Neural cell (in vitro differentiated cells): ENCODE data around the gene VSIG8. TPM values are rescaled to one million over a fixed set of nuclear protein-coding genes. Genes with fewer than 3 reads are reported as not detected.

Experiments
- H2AFZ ChIP-seq: fragments of 200-600, 300-800 bp; sonication (generic), shearing (Covaris generic); 2 replicates; pipeline ENCODE4 v1.6.0; 2014; ENCODE audit warnings: low read depth, mild to moderate bottlenecking, antibody characterized with exemption, low read length, moderate library complexity
- H3F3A ChIP-seq: fragments of 200-600 bp; shearing (Covaris generic); 2 replicates; pipeline ENCODE4 v1.6.1; 2016; ENCODE audit warnings: mild to moderate bottlenecking, moderate library complexity, mixed read lengths, antibody characterized with exemption, low read length; ENCODE audit not compliant: insufficient read depth, poor library complexity, severe bottlenecking
- H3K27ac ChIP-seq: fragments of 200-600, 300-800 bp; sonication (generic), shearing (Covaris generic); 2 replicates; pipeline ENCODE4 v1.5.1; 2014; ENCODE audit warnings: mild to moderate bottlenecking, low read length, moderate library complexity
- H3K27me3 ChIP-seq: fragments of 300-800, 200-600 bp; sonication (generic), shearing (Covaris generic); 2 replicates; pipeline ENCODE4 v1.6.0; 2014; ENCODE audit warnings: mild to moderate bottlenecking, low read depth, low read length, moderate library complexity; ENCODE audit not compliant: insufficient read depth
- H3K36me3 ChIP-seq: fragments of 300-800, 200-600 bp; sonication (generic), shearing (Covaris generic); 2 replicates; pipeline ENCODE4 v1.5.1; 2014; ENCODE audit warnings: mild to moderate bottlenecking, antibody characterized with exemption, low read length, moderate library complexity; ENCODE audit not compliant: insufficient read depth
- H3K4me2 ChIP-seq: fragments of 300-800, 200-600 bp; sonication (generic), shearing (Covaris generic); 2 replicates; pipeline ENCODE4 v1.6.0; 2014; ENCODE audit warnings: mild to moderate bottlenecking, low read length
- H3K4me3 ChIP-seq: fragments of 300-800, 200-600 bp; sonication (generic), shearing (Covaris generic); 2 replicates; pipeline ENCODE4 v1.5.1; 2014; ENCODE audit warnings: mild to moderate bottlenecking, low read length, moderate library complexity
- H3K79me2 ChIP-seq: fragments of 200-600 bp; shearing (Covaris generic); replicated peaks from 2 replicates; pipeline ENCODE4 v1.6.0; 2014; ENCODE audit warnings: mild to moderate bottlenecking, low read length, moderate library complexity; ENCODE audit not compliant: insufficient read depth
- H3K9ac ChIP-seq: fragments of 300-800, 200-600 bp; sonication (generic), shearing (Covaris generic); 2 replicates; pipeline ENCODE4 v1.6.1; 2016; ENCODE audit warnings: mild to moderate bottlenecking, low read length, mixed read lengths
- H3K9me2 ChIP-seq: fragments of 200-600 bp; shearing (Covaris generic); 2 replicates; pipeline ENCODE4 v1.6.1; 2016; ENCODE audit warnings: mild to moderate bottlenecking, low read length, mixed read lengths; ENCODE audit not compliant: insufficient read depth
- H3K9me3 ChIP-seq: fragments of 200-600, 300-800 bp; sonication (generic), shearing (Covaris generic); 2 replicates; pipeline ENCODE4 v1.6.1; 2016; ENCODE audit warnings: mild to moderate bottlenecking, mixed run types, low read length, moderate library complexity, mixed read lengths
- H4K20me1 ChIP-seq: fragments of 200-600 bp; shearing (Covaris generic); 2 replicates; pipeline ENCODE4 v1.6.1; 2016; ENCODE audit warnings: mild to moderate bottlenecking, mixed run types; ENCODE audit not compliant: insufficient read depth
- EP300 ChIP-seq: fragments of 450-650 bp; conservative IDR thresholded peaks from 2 replicates; pipeline ENCODE4 v1.6.1; 2014; ENCODE audit warnings: antibody characterized with exemption, mild to moderate bottlenecking, moderate library complexity; ENCODE audit not compliant: poor library complexity, severe bottlenecking
- EZH2 ChIP-seq: fragments of 200-600, 300-800 bp; shearing (Covaris generic), sonication (generic); IDR thresholded peaks from 2 replicates; pipeline ENCODE4 v1.6.1; 2014; ENCODE audit warnings: antibody characterized with exemption, low read length, borderline replicate concordance, mild to moderate bottlenecking; ENCODE audit not compliant: insufficient read depth, poor library complexity, severe bottlenecking
- MXI1 ChIP-seq: fragments of 450-650 bp; conservative IDR thresholded peaks from 2 replicates; pipeline ENCODE4 v1.6.1; 2014; ENCODE audit warnings: antibody characterized with exemption, mild to moderate bottlenecking; ENCODE audit not compliant: poor library complexity, severe bottlenecking
- POLR2AphosphoS5 ChIP-seq: IDR thresholded peaks from 2 replicates; pipeline ENCODE4 v1.6.1; 2012
- RAD21 ChIP-seq: fragments of 450-650 bp; conservative IDR thresholded peaks from 2 replicates; pipeline ENCODE4 v1.6.1; 2014; ENCODE audit warnings: antibody characterized with exemption, mild to moderate bottlenecking, moderate library complexity
- SMC3 ChIP-seq: fragments of 450-650 bp; conservative IDR thresholded peaks from 2 replicates; pipeline ENCODE4 v1.6.1; 2014; ENCODE audit warnings: antibody characterized with exemption, mild to moderate bottlenecking, moderate library complexity; ENCODE audit not compliant: poor library complexity
- TAF1 ChIP-seq: IDR thresholded peaks from 2 replicates; pipeline ENCODE4 v1.6.1; 2012; ENCODE audit warnings: low read depth
- polyA plus RNA-seq: library from polyadenylated mRNA; depleted of rRNA; stranded (reverse); fragments of >200 nt; gene quantifications from 2 replicates; pipeline ENCODE4 v1.2.3, GENCODE V29; 2014
- TF ChIP-seq, protein P1 (sequence below): IDR thresholded peaks from 2 replicates; pipeline ENCODE4 v1.6.1; 2012; ENCODE audit warnings: borderline replicate concordance
- TF ChIP-seq, protein P2 (sequence below): fragments of 450-650 bp; IDR thresholded peaks from 2 replicates; pipeline ENCODE4 v1.5.1; 2014; ENCODE audit warnings: antibody characterized with exemption, mild to moderate bottlenecking, moderate library complexity; ENCODE audit not compliant: poor library complexity, severe bottlenecking

The VSIG8 gene
- polyA plus RNA-seq, 1 donor from 2014 or later, result 0.37 TPM

DNA sequence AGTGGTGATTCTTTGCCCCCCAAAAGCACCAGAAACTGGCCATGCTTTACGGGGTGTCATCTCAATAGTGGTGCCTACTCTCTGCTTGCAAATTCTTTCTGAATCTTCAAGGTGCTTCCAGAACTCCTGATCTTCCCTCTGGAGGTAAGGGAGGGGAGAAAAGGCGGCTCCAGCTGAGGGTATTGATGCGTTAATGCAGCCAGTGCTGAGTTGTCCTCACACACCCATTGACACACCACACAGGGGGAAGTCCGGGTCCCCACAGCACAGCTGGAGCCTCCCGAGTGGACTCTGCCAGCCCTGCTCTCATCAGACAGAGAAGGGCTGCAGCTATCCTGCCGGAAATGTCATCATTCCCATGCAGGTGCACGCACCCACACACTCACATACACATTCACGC lies 1.2 kb downstream of the VSIG8 start:
- TF ChIP-seq RAD21 (no peak), MXI1 (no peak), SMC3 (no peak), EP300 (no peak), POLR2AphosphoS5 (no peak), EZH2 (no peak), TAF1 (no peak)
- TF ChIP-seq, protein P1, sequence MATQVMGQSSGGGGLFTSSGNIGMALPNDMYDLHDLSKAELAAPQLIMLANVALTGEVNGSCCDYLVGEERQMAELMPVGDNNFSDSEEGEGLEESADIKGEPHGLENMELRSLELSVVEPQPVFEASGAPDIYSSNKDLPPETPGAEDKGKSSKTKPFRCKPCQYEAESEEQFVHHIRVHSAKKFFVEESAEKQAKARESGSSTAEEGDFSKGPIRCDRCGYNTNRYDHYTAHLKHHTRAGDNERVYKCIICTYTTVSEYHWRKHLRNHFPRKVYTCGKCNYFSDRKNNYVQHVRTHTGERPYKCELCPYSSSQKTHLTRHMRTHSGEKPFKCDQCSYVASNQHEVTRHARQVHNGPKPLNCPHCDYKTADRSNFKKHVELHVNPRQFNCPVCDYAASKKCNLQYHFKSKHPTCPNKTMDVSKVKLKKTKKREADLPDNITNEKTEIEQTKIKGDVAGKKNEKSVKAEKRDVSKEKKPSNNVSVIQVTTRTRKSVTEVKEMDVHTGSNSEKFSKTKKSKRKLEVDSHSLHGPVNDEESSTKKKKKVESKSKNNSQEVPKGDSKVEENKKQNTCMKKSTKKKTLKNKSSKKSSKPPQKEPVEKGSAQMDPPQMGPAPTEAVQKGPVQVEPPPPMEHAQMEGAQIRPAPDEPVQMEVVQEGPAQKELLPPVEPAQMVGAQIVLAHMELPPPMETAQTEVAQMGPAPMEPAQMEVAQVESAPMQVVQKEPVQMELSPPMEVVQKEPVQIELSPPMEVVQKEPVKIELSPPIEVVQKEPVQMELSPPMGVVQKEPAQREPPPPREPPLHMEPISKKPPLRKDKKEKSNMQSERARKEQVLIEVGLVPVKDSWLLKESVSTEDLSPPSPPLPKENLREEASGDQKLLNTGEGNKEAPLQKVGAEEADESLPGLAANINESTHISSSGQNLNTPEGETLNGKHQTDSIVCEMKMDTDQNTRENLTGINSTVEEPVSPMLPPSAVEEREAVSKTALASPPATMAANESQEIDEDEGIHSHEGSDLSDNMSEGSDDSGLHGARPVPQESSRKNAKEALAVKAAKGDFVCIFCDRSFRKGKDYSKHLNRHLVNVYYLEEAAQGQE, result no peak
- TF ChIP-seq, protein P2, sequence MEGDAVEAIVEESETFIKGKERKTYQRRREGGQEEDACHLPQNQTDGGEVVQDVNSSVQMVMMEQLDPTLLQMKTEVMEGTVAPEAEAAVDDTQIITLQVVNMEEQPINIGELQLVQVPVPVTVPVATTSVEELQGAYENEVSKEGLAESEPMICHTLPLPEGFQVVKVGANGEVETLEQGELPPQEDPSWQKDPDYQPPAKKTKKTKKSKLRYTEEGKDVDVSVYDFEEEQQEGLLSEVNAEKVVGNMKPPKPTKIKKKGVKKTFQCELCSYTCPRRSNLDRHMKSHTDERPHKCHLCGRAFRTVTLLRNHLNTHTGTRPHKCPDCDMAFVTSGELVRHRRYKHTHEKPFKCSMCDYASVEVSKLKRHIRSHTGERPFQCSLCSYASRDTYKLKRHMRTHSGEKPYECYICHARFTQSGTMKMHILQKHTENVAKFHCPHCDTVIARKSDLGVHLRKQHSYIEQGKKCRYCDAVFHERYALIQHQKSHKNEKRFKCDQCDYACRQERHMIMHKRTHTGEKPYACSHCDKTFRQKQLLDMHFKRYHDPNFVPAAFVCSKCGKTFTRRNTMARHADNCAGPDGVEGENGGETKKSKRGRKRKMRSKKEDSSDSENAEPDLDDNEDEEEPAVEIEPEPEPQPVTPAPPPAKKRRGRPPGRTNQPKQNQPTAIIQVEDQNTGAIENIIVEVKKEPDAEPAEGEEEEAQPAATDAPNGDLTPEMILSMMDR, result no peak
- Histone ChIP-seq H3K9ac (no peak overlapping the region), H3K9me3 (no peaks in the 10 kb centered on the region), H3K27me3 (peaks cover 13% of the 10 kb centered on the region), H3K36me3 (no peaks in the 10 kb centered on the region), H3K4me3 (no peak overlapping the region), H3K4me2 (no peak overlapping the region), H2AFZ (no peak overlapping the region), H3K79me2 (no peaks in the 10 kb centered on the region), H4K20me1 (no peaks in the 10 kb centered on the region), H3K27ac (no peak overlapping the region), H3K9me2 (no peaks in the 10 kb centered on the region), H3F3A (no peaks in the 10 kb centered on the region)

DNA sequence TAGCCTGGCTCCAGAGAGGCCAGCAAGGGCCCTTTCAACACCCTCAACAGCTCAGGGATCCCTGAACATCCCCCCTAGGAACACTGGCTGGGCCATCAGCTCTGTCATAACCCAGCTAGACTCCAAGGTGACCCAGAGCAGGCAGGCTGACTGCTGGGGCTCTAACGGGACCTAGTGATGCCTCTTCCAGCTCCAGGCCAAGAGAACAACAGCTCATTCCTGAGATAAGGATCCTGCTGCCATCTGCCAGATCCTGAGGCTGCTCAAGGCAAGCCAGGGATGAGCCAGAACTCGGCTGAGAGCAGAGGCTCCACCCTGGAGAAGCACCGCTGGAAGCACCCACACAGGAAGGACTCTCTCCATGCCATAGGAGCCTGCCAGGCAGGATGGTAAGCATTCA lies 2.0 kb downstream of the VSIG8 start:
- TF ChIP-seq, protein P2, result no peak
- TF ChIP-seq TAF1 (no peak), RAD21 (no peak), EP300 (no peak), SMC3 (no peak), EZH2 (no peak), MXI1 (no peak), POLR2AphosphoS5 (no peak)
- TF ChIP-seq, protein P1, result no peak
- H3K79me2 ChIP-seq, result no peaks in the 10 kb centered on the region
- peaks cover 21% of the 10 kb centered on the region for H3K27me3 ChIP-seq
- H3K36me3 ChIP-seq, result no peaks in the 10 kb centered on the region
- H3K9ac ChIP-seq, result no peak overlapping the region
- H3K4me2 ChIP-seq, result no peak overlapping the region
- no peak overlapping the region for H2AFZ ChIP-seq
- H3F3A ChIP-seq, result no peaks in the 10 kb centered on the region
- H3K4me3 ChIP-seq, result no peak overlapping the region
- no peak overlapping the region for H3K27ac ChIP-seq
- no peaks in the 10 kb centered on the region for H4K20me1 ChIP-seq
- H3K9me2 ChIP-seq, result no peaks in the 10 kb centered on the region
- no peaks in the 10 kb centered on the region for H3K9me3 ChIP-seq
